ENCODE measurements around the gene CEP72. TPM values are rescaled to one million over a fixed set of nuclear protein-coding genes. Genes with fewer than 3 reads are reported as not detected.
"Not testable (repeated sequence)": the region's sequence is repeated elsewhere in the genome, so short reads cannot be mapped to it uniquely, and the experiment has no call there.

The CEP72 gene
- total RNA-seq, 1 donor: 3.3 TPM

DNA sequence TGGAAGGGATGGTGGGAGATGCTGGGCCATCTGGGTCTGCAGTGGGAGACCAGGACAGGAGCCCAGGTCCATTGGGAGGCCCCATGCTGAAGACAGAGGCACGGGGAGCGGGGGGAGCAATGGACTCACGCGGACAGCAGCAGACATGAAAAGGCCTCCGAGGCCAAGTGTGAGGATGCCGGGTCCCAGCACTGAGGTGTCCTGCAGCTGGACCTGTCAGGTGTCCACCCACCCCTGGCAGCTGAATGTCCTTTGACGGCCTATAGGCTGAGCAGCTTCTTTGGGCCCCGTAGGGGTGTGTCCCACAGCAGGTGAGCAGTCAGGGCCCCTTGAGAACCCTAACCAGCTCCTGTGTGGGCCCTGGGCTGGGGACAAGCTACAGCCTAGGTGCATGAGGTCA is 84.1 kb downstream of the CEP72 start:
- H3K9me3 ChIP-seq (ENCODE audit: low read depth, low read length); H3K27ac ChIP-seq (ENCODE audit: low read depth, low read length); H3K4me1 ChIP-seq (ENCODE audit: insufficient read depth, low read length); H3K79me2 ChIP-seq (ENCODE audit: insufficient read depth, low read length); H3K4me2 ChIP-seq (ENCODE audit: insufficient read depth, low read length); H2AFZ ChIP-seq (ENCODE audit: low read length); DNase-seq (ENCODE audit: insufficient read length, low spot score, missing footprints); H3K36me3 ChIP-seq (ENCODE audit: insufficient read depth, low read length); H3K4me3 ChIP-seq (ENCODE audit: insufficient read depth, low read length); H4K20me1 ChIP-seq (ENCODE audit: insufficient read depth, low read length): not testable (repeated sequence)
- peaks cover 30% of the 10 kb centered on the region for H3K27me3 ChIP-seq (ENCODE audit: insufficient read depth, low read length)

DNA sequence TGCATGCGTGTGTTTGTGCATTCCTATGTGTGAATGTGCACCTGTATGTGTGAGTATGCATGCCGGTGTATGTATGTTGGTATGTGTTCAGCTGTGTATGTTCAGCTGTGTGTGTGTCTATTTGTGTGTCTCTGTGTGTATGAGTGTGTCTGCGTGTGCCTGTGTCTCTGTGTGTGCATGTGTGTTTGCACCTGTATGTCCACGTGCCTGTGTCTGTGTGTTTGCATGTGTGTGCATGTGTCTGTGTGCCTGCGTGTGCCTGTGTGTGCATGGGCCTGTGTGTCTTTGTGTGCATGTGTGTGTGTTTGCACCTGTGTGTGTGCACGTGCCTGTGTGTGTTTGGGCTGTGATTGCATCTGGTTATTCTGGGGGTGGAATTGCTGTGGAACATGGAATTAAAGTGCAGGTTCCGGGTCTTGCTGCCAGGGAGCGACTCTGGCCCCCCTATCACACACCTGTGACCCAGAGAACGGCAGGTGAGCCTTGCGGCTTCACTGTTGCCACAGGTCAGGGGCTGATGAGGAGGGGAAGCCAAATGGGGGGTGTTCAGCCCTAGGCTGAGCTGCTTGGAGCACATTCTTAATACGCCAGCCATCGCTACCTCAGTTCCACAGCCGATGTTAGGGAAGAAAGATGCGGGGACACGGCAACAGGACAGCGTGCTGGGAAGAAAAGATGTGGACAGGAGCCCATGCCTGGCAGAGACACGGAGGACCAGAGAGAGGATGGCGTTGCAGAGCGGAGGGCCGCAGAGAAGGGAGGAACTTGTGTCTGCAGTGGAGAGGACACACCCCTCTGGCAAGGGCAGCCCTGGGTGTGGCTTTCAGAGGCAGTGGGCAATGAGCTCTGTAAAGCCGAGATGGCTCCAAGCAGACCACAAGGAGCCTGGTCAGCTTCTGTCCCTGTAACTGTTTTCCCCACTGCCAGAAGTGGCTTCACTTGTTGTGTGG is 84.9 kb downstream of the CEP72 start:
- not testable (repeated sequence) for H3K4me2 ChIP-seq (ENCODE audit: insufficient read depth, low read length); H3K9me3 ChIP-seq (ENCODE audit: low read depth, low read length); H3K36me3 ChIP-seq (ENCODE audit: insufficient read depth, low read length); H3K27ac ChIP-seq (ENCODE audit: low read depth, low read length); H4K20me1 ChIP-seq (ENCODE audit: insufficient read depth, low read length); H2AFZ ChIP-seq (ENCODE audit: low read length); DNase-seq (ENCODE audit: insufficient read length, low spot score, missing footprints); H3K4me1 ChIP-seq (ENCODE audit: insufficient read depth, low read length); H3K4me3 ChIP-seq (ENCODE audit: insufficient read depth, low read length); H3K79me2 ChIP-seq (ENCODE audit: insufficient read depth, low read length)
- H3K27me3 ChIP-seq (ENCODE audit: insufficient read depth, low read length): peaks cover 37% of the 10 kb centered on the region

Other genes starting within 250 kb of the CEP72 start
- 39.8 and 49.2 TPM in 2 replicates for gene EXOC3, start 169.2 kb upstream of the CEP72 start, total RNA-seq
- gene SLC9A3, start 87.9 kb upstream of the CEP72 start, total RNA-seq: 1.2 and 1.4 TPM in 2 replicates
- not detected in 2 replicates for gene TPPP, start 81.0 kb downstream of the CEP72 start, total RNA-seq
- not detected in 2 replicates for gene ZDHHC11B, start 172.4 kb downstream of the CEP72 start, total RNA-seq
- gene ZDHHC11, start 238.6 kb downstream of the CEP72 start, total RNA-seq: 1.2 and 1.8 TPM in 2 replicates

All from osteoblast (primary cell).